H1 (cell line): ENCODE measurements around the gene ATP6AP1. TPM values are rescaled to one million over a fixed set of nuclear protein-coding genes. Genes with fewer than 3 reads are reported as not detected.

Experiments
- BRCA1 ChIP-seq: IDR thresholded peaks from 2 replicates; pipeline ENCODE4 v1.6.1; 2012; ENCODE audit warnings: low read depth, low read length, improper control_type of control experiment
- CBX5 ChIP-seq: fragments of 300-800, 300-1000 bp; sonication (generic); IDR thresholded peaks from 2 replicates; pipeline ENCODE4 v1.7.1; 2016; ENCODE audit warnings: antibody characterized with exemption, low read length, low read depth
- CHD1 ChIP-seq: IDR thresholded peaks from 2 replicates; pipeline ENCODE4 v1.6.1; 2012; ENCODE audit warnings: low read depth, low read length, improper control_type of control experiment
- CREB1 ChIP-seq: IDR thresholded peaks from 2 replicates; pipeline ENCODE4 v1.6.1; 2012; ENCODE audit warnings: inconsistent platforms
- FOSL1 ChIP-seq: IDR thresholded peaks from 2 replicates; pipeline ENCODE4 v1.6.1; 2011; ENCODE audit warnings: mild to moderate bottlenecking, low read depth, low read length, moderate library complexity; ENCODE audit not compliant: insufficient read depth
- GABPA ChIP-seq: IDR thresholded peaks from 2 replicates; pipeline ENCODE4 v1.6.1; 2011; ENCODE audit warnings: mild to moderate bottlenecking, low read length, moderate library complexity, borderline replicate concordance; ENCODE audit not compliant: insufficient read depth
- GTF2F1 ChIP-seq: IDR thresholded peaks from 2 replicates; pipeline ENCODE4 v1.6.1; 2012; ENCODE audit warnings: low read depth, low read length, improper control_type of control experiment, borderline replicate concordance
- HDAC2 ChIP-seq, 2 experiments: fragments of 300-600 bp in 1 of 2; sonication (generic) in 1 of 2; IDR thresholded peaks; 2 replicates each; pipeline ENCODE4 v1.6.1; 2011 to 2012; ENCODE audit warnings: low read depth in 2 of 2, low read length in 2 of 2, mild to moderate bottlenecking in 2 of 2, moderate library complexity in 2 of 2, borderline replicate concordance in 1 of 2, inconsistent platforms in 1 of 2
- NANOG ChIP-seq: IDR thresholded peaks from 2 replicates; pipeline ENCODE4 v1.6.1; 2011; ENCODE audit warnings: low read length, low read depth, mild to moderate bottlenecking, inconsistent platforms; ENCODE audit not compliant: insufficient read depth, poor library complexity, severe bottlenecking
- POU5F1 ChIP-seq: IDR thresholded peaks from 2 replicates; pipeline ENCODE4 v1.6.1; 2011; ENCODE audit warnings: low read depth, mild to moderate bottlenecking, low read length, moderate library complexity
- RXRA ChIP-seq: IDR thresholded peaks from 2 replicates; pipeline ENCODE4 v1.6.1; 2011; ENCODE audit warnings: low read depth, mild to moderate bottlenecking, low read length, moderate library complexity; ENCODE audit not compliant: insufficient read depth
- SIN3A ChIP-seq, 2 experiments: IDR thresholded peaks in 1 of 2; conservative IDR thresholded peaks in 1 of 2; 2 replicates each; pipeline ENCODE4 v1.6.1; 2011 to 2012; ENCODE audit warnings: low read length in 2 of 2, improper control_type of control experiment in 1 of 2, low read depth in 1 of 2, mild to moderate bottlenecking in 1 of 2
- SIX5 ChIP-seq: IDR thresholded peaks from 2 replicates; pipeline ENCODE4 v1.6.1; 2011; ENCODE audit warnings: mild to moderate bottlenecking, low read depth, low read length
- SP2 ChIP-seq: IDR thresholded peaks from 2 replicates; pipeline ENCODE4 v1.6.1; 2012; ENCODE audit warnings: mild to moderate bottlenecking, low read length, inconsistent platforms
- SRF ChIP-seq: IDR thresholded peaks from 2 replicates; pipeline ENCODE4 v1.6.1; 2011; ENCODE audit warnings: mild to moderate bottlenecking, low read depth, low read length, moderate library complexity
- SUZ12 ChIP-seq: fragments of 200-600 bp; sonication (generic); IDR thresholded peaks from 2 replicates; pipeline ENCODE4 v1.6.1; 2012; ENCODE audit warnings: mild to moderate bottlenecking, inconsistent platforms, low read length, moderate library complexity, mixed read lengths
- TAF1 ChIP-seq: IDR thresholded peaks from 2 replicates; pipeline ENCODE4 v1.6.1; 2011; ENCODE audit warnings: mild to moderate bottlenecking, low read depth, low read length
- TAF7 ChIP-seq: optimal IDR thresholded peaks from 2 replicates; pipeline ENCODE3; 2011; ENCODE audit warnings: low read depth, mild to moderate bottlenecking, inconsistent platforms, low read length, moderate library complexity, borderline replicate concordance
- YY1 ChIP-seq: IDR thresholded peaks from 2 replicates; pipeline ENCODE4 v1.6.1; 2011; ENCODE audit warnings: low read depth, mild to moderate bottlenecking, low read length
- polyA plus RNA-seq, 7 experiments: library from polyadenylated mRNA; depleted of rRNA in 3 of 7; stranded (reverse) in 5 of 7; unstranded in 2 of 7; fragments of >200 nt in 5 of 7; fragments of 200-250 nt in 2 of 7; gene quantifications; 1 replicate in 5 of 7; 2 replicates in 1 of 7; 4 replicates in 1 of 7; pipeline versions ENCODE4 v1.2.1 to v1.2.3, GENCODE V29; 2011 to 2013; ENCODE audit warnings: missing spikeins in 2 of 7, mixed read lengths in 2 of 7
- total RNA-seq: library from RNA; stranded (reverse); fragmentation: NEBNext Ultra II Directional; extraction: Animal tissue kit (Norgen Biotek cat#: 25700); gene quantifications from 2 replicates; pipeline ENCODE4 v1.2.1, GENCODE V29; 2021
- TF ChIP-seq, protein P1 (sequence below): IDR thresholded peaks from 2 replicates; pipeline ENCODE4 v1.6.1; 2011; ENCODE audit warnings: low read depth, mild to moderate bottlenecking, low read length; ENCODE audit not compliant: insufficient read depth
- TF ChIP-seq, protein P2 (sequence below): IDR thresholded peaks from 2 replicates; pipeline ENCODE4 v1.6.1; 2012; ENCODE audit warnings: low read length, inconsistent platforms

The ATP6AP1 gene
- total and polyA plus RNA-seq, 2 of the 8 experiments (the other 6 are each of a cell fraction or from before 2014, with no cell fraction given): 44.6 to 80.8 TPM

GRCh38 chrX:154478728-154479622 is 50.5 kb downstream of the ATP6AP1 start, which contains the start of gene LAGE3 (continued):
- TF ChIP-seq SUZ12 (no peak), SP2 (no peak), CHD1 (no peak), HDAC2 (IDR thresholded peaks at IDR 0.05; ENCODE audit: borderline replicate concordance in 1 of 2, low read depth in 2 of 2, low read length in 2 of 2) (no peak), RXRA (no peak), TAF7 (no peak), YY1 (no peak), FOSL1 (no peak), NANOG (no peak), SIN3A (conservative IDR thresholded peaks at IDR 0.05 in 1 of 2, IDR thresholded peaks at IDR 0.05 in 1 of 2; ENCODE audit: low read depth in 1 of 2, low read length in 2 of 2) (no peak; a peak in 1 of 4 replicates), TAF1 (peak; percentile 60), CREB1 (no peak), CBX5 (no peak), BRCA1 (no peak), GTF2F1 (no peak), SRF (no peak), SIX5 (no peak), GABPA (no peak), POU5F1 (no peak)
- TF ChIP-seq, protein P1, sequence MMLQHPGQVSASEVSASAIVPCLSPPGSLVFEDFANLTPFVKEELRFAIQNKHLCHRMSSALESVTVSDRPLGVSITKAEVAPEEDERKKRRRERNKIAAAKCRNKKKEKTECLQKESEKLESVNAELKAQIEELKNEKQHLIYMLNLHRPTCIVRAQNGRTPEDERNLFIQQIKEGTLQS: no peak
- TF ChIP-seq, protein P2, sequence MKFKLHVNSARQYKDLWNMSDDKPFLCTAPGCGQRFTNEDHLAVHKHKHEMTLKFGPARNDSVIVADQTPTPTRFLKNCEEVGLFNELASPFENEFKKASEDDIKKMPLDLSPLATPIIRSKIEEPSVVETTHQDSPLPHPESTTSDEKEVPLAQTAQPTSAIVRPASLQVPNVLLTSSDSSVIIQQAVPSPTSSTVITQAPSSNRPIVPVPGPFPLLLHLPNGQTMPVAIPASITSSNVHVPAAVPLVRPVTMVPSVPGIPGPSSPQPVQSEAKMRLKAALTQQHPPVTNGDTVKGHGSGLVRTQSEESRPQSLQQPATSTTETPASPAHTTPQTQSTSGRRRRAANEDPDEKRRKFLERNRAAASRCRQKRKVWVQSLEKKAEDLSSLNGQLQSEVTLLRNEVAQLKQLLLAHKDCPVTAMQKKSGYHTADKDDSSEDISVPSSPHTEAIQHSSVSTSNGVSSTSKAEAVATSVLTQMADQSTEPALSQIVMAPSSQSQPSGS: no peak
